SU-DHL-6 (cell line): ENCODE results near the gene COL26A1.

Experiments
- EZH2phosphoT487 ChIP-seq: fragments of 200-600 bp; sonication (generic), shearing (Covaris generic); conservative IDR thresholded peaks from 2 replicates; pipeline ENCODE4 v1.6.1; 2018; ENCODE audit warnings: mild to moderate bottlenecking, antibody characterized with exemption, low read length, moderate library complexity, mixed read lengths
- TF ChIP-seq, protein P1 (sequence below): fragments of 200-600 bp; sonication (generic); IDR thresholded peaks from one replicate; pipeline ENCODE4 v1.5.1; 2017; ENCODE audit warnings: antibody characterized with exemption, mild to moderate bottlenecking, low read length, moderate library complexity; ENCODE audit not compliant: insufficient read depth, poor library complexity, severe bottlenecking

DNA sequence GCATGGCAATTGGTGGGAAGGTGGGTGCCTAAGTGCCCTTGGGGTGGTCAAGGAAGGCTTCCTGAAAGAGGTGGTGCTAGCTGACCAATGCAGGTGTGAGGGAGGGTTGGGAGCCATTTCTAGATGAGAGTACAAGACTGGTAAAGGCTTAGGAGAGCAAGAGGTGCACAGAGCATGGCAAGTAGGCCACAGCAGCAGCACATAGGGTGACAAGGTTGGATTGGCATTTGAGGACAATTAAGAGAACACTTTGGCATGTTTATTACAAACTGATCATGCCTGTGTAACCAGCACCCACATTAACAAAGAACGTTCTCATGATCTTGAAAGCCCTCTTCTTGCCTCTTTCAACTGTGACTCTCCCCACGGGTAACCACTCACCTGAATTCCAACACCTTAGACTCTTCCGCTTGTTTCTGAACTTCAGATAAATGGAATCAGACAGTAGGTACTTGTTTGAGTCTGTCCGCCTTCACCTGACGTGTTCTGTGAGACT lies 158.8 kb downstream of the COL26A1 start:
- TF ChIP-seq, protein P1, sequence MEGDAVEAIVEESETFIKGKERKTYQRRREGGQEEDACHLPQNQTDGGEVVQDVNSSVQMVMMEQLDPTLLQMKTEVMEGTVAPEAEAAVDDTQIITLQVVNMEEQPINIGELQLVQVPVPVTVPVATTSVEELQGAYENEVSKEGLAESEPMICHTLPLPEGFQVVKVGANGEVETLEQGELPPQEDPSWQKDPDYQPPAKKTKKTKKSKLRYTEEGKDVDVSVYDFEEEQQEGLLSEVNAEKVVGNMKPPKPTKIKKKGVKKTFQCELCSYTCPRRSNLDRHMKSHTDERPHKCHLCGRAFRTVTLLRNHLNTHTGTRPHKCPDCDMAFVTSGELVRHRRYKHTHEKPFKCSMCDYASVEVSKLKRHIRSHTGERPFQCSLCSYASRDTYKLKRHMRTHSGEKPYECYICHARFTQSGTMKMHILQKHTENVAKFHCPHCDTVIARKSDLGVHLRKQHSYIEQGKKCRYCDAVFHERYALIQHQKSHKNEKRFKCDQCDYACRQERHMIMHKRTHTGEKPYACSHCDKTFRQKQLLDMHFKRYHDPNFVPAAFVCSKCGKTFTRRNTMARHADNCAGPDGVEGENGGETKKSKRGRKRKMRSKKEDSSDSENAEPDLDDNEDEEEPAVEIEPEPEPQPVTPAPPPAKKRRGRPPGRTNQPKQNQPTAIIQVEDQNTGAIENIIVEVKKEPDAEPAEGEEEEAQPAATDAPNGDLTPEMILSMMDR = no peak
- TF ChIP-seq EZH2phosphoT487 = no peak
